DMS53 treated with DMSO at 0.1 percent for 48 hours (cell line): ENCODE results near the gene PPIA.
"Not testable (repeated sequence)": the region's sequence is repeated elsewhere in the genome, so short reads cannot be mapped to it uniquely, and the experiment has no call there.

Source experiments
- DNase-seq: peaks from one replicate; lab custom pipeline; 2025; ENCODE audit not compliant: unreplicated experiment; lab: John Stamatoyannopoulos, UW

PPIA gene

DNA sequence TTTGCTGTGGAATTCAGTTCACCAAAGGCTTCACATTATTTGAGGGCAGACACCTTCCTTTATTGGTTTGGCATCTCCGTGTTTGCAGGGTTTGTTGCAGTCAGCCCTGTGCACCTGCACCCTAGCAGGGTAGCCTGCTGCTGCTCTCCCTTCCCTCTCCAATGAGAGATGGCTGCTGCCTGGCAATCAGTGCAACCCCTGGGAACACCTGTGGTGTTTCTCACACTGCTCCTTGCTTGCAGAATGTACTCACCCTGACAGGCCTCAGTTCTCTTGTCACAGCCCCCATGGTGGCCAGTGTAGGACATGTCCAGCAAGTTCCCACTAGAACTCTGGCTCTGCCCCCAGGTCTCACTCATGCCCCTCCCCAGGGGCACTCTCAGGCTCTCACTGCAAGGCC lies 12.1 kb upstream of the PPIA start:
- DNase-seq, result no peak

DNA sequence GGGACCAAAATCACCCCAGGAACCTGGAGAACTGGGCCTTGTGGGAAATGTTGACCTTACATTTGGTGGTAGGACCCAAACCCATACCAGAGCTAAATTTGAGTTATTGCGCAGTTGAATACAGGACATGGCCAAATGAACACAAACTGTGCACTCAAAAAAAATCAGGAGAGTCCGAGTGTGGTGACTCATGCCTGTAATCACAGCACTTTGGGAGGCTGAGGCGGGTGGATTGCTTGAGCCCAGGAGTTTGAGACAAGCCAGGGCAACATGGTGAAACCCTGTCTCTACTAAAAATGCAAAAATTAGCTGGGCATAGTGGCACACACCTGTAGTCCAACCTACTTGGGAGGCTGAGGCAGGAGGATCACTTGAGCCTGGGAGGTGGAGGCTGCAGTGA lies 11.3 kb upstream of the PPIA start:
- not testable (repeated sequence) for DNase-seq

- DNase-seq, result no peak
These were observed 9.4 kb upstream of the PPIA start for GRCh38 chr7:44787041-44787440.

DNA sequence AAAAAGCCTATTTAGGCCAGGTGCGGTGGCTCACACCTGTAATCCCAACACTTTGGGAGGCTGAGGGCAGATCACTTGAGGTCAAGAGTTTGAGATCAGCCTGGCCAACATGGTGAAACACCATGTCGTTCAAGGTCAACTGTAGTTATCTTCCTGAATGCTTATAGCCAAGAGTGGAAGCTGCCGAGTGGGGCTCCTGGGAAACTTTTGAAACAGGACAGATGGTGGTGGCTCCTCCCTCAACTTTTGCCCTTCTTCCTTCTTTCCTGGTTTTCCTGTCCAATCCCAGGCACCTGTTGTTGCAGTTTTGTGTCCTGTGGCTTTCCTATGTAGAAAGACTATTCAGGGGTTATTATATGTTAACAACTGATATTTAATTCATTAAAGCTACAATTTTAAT lies 8.7 kb upstream of the PPIA start:
- DNase-seq, result no peak

GRCh38 chr7:44789990-44790389 lies 6.5 kb upstream of the PPIA start:
- DNase-seq, result no peak

DNA sequence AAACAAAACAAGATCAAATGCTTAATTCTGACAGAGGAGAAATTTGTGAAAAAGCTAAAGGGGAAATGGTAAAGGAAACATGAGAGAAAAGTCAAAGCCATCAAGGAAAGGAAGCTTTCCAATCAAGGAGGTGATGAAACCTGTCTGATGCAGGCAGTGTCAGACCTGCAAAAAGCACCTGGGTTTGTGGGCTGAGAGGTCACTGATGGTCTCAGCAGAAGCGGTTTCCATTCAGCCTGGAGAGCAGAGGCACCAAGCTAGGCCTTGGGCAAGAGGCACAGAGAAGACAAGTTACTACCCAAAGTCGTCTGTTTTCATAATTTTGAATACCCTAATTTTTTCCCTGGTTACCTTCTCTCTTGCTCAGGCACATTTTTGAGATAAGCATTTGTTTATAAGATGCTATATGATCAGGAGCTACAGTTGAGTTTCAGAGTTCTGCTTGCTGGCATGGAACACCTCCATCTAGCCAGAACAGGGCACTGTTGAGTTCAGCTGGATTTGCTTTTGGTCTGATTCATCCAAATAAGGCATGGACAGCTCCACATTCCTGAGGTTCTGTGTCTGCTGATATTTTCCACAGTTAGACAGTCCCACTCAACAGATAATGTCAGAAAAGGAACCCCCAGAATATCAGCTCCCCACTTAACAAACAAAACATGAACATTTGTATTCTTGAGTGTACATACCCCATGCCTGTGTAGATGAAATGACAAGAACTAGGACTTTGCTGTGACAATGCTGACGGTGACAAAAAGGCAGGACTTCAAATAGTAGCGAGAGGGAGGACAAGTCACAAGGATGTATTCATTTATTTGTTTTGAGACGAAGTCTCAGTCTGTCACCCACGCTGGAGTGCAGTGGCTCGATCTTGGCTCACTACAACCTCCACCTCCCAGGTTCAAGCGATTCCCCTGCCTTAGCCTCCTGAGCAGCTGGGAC lies 4.9 kb upstream of the PPIA start:
- DNase-seq, result no peak

DNA sequence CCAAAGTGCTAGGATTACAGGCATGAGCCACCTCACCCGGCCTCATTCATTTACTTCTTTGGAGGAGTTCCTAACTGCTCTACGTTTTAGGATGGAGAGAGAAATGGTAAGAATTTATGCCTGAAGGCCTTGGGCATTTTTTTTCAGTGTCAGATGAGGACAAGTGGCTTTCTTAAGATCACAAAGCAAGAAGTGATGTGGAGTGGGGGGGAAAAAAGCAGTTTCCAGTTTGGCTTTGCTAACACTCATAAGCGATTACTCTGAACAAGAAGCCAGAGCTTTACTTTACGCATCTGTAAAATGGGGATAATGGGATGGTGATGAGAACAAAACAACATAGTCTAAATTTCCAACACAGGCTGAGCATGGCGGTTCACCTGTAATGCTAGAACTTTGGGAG lies 2.6 kb upstream of the PPIA start:
- DNase-seq, result no peak

GRCh38 chr7:44794331-44794730 lies 2.1 kb upstream of the PPIA start:
- no peak for DNase-seq

DNA sequence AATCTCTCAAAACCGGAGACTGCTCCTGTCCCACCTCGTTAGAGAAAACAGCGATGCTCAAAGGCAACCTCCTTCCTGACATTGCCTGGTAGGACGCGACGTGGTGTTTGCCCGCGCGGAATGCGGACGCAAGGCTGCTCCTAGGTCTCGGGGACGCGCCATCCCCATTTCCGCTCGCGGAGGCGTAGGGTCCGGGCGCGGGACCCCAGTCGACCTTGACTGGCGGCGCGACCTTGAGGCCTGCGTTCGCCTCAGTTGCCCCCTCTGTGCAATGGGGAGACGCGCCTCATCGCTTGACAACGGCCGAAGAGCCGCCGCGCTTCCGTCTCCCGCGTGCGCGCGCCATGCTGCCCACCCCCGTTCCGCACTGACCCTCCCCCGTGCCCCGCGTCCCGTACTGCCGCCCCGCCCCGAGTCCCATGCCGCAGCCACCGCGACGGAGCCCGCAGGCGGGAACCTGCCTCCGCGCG lies 412 bp upstream of the PPIA start:
- peak; percentile 52 for DNase-seq

DNA sequence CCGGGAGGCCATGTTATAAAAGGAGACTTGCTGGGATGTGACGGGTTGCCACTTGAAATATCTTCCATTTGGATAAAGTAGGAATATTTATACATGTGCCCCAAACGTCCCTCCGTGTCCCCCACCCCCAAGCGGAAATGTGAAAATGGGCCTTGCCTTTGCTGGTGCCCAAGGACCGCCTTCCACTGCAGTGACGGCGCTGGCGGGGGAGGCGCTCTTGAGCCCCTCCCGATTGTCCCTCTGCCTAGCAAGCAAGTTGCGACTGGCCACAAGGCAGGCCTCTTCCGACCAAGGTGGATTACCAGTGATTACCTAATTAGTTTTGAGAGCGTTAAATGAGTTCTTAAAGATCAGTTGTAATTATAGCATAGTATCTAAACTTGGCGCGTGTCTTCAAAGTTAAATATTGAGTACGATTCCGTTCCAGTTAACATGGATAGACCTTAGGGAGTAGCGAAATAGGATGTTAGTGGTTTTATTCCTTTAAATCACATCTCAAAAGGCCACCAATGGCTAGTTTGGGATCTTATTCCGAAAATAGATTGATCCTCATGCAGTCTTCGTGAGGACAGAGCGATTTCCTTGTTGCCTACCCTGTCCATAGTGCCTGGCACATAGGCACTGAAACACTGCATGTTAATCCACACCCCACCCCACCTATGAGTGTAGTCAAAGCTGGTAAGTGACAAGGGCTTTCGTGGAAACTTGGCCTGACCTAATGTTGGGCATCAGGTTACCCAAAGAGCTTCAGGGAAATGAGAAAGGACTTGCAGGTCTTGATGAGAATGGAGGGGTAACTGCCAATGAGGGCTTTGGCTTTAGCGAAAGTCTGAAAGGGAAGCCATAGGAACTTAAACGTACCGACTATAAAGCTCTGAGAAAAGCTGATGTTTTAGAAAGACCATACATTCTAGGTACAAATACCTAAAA lies 1.1 kb downstream of the PPIA start:
- peak; percentile 72 for DNase-seq

DNA sequence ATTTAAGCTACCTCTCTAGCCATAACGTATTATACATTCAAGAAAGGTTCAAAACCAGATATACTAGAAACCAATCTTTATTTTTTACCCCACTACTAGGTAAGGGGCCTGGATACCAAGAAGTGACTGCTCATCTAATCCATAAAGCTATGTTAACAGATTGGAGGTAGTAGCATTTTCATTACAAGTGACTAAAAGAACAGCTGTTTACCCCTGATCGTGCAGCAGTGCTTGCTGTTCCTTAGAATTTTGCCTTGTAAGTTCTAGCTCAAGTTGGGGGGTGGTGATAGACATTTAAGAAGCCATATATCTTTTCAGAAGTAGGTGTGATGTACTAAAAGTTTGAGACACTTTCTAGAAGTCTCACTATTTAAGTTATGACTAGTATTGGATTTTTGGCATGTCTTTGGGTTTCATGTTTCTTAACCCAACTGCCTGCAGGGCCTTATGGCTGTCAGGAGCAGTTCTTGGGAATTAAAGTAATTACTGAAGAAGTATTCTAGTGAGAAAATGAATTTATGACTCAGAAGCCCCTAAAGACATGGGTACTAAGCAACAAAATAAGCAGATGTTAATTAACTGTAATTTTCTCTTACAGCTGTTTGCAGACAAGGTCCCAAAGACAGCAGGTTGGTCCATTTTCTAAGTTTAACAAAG lies 2.3 kb downstream of the PPIA start:
- no peak for DNase-seq

DNA sequence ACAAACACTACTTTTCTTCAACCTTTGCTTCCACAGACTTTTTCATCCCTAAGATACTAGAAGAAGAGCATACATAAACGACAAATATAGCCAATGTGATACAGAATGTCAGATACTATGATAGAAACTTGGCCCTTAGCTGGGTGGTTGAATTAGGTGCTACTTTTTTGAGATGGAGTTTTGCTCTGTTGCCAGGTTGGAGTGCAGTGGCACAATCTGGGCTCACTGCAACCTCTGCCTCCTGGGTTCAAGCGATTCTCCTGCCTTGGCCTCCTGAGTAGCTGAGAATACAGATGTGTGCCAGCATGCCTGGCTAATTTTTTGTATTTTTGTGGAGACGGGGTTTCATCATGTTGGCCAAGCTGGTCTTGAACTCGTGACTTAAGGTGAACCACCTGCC lies 3.5 kb downstream of the PPIA start:
- no peak for DNase-seq

- no peak for DNase-seq
These were observed 5.4 kb downstream of the PPIA start for GRCh38 chr7:44801890-44802289.

DNA sequence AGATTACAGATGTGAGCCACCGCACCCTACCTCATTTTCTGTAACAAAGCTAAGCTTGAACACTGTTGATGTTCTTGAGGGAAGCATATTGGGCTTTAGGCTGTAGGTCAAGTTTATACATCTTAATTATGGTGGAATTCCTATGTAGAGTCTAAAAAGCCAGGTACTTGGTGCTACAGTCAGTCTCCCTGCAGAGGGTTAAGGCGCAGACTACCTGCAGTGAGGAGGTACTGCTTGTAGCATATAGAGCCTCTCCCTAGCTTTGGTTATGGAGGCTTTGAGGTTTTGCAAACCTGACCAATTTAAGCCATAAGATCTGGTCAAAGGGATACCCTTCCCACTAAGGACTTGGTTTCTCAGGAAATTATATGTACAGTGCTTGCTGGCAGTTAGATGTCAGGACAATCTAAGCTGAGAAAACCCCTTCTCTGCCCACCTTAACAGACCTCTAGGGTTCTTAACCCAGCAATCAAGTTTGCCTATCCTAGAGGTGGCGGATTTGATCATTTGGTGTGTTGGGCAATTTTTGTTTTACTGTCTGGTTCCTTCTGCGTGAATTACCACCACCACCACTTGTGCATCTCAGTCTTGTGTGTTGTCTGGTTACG lies 6.0 kb downstream of the PPIA start:
- DNase-seq, result no peak

DNA sequence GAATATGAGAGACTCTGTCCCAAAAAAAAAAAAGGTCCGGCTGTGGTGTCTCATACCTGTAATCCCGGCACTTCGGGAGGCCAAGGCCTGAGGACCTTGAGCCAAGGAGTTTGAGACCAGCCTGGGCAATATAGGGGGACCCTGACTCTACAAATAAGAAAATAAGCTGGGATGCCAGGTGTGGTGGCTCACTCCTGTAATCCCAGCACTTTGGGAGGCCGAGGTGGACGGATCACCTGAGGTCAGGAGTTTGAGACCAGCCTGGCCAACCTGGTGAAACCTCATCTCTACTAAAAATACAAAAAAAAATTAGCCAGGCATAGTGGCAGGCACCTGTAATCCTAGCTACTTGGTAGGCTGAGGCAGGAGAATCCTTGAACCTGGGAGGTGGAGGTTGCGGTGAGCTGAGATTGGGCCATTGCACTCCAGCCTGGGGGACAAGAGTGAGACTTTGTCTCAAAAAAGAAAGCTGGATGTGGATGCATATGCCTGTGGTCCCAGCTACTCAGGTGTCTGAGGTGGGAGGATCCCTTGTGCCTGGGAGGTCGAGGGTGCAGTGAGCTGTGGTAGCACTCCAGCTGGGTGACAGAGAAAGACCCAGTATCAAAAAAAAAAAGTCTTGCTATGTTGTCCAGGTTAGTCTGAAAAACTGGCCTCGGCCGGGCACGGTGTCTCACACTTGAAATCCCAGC lies 7.5 kb downstream of the PPIA start:
- DNase-seq, result not testable (repeated sequence)

DNA sequence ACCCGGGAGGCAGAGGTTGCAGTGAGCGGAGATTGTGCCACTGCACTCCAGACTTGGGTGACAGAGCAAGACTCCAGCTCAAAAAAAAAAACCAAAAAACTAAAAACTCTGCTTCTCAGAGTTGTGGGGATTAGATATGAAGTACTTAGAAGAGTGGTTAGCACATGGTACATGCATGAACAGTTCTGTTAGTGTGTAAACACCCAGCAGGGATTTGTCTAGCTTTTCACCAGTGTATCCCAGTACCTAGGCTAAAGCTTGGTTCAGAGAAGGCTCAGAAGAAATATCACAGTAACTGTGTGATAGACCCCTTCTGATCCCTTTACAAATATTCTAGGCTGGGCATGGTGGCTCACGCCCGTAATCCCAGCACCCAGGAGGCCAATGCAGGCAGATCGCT lies 9.5 kb downstream of the PPIA start:
- no peak for DNase-seq

DNA sequence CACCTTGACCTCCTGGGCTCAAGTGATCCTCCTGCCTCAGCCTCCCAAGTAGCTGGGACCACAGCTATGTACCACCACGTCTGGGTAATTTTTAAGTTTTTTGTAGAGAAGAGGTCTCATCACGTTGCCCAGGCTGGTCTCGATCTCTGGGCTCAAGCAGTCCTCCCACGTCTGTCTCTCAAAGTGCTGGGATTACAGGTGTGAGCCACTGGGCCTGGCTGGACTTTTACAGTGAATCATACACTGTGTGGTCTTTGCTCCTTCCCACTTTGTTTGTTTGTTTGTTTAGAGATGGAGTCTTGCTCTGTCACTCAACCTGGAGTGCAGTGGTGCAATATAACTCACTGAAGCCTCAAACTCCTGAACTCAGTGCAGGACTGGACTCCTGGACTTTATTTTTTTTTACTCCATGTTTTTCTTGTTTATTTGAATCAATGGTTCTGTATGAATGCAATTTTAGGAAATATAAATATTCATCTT lies 12.5 kb downstream of the PPIA start:
- DNase-seq, result no peak

DNA sequence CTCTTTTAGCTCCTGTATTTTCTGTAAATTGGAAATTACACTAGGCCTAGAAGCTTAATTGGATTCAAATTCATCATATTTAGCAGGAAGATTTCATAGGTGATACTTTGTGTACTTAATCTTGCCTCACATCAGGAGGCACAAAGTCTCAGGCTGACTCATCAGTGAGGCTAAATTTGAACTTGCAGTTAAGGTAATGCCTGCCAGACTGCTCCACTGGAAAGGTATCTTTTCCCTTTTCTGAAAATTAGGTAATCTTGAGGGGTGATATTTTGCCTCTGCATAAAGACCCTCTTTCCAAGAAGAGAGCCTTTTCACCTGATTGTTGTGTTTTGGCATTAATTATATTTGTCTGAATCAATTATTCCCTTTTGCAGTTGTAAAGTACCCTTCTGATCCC lies 14.6 kb downstream of the PPIA start:
- DNase-seq, result no peak

DNA sequence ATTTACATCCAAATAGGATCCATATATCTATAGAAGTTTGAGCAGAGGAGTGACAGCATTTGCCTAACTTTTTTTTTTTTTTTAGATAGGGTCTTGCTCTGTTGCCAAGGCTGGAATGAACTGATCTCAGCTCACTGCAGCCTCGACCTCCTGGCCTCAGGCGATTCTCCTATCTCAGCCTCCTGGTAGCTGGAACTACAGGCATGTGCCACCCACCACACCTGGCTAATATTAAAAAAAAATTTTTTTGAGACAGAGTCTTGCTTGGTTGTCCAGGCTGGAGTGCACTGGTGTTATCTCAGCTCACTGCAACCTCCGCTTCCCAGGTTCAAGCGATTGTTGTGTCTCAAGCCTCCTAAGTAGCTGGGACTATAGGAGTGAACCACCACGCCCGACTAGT lies 15.1 kb downstream of the PPIA start:
- DNase-seq, result no peak

- DNase-seq, result no peak
These were observed 18.4 kb downstream of the PPIA start for GRCh38 chr7:44814919-44815318.
